ENCODE measurements around the gene MAP3K15. TPM values are rescaled to one million over a fixed set of nuclear protein-coding genes. Genes with fewer than 3 reads are reported as not detected.

Gene MAP3K15
- polyA plus RNA-seq, 1 donor (not counting 4 experiments of a cell fraction or from before 2014, with no cell fraction given): 0.03 TPM

- no peaks in the 10 kb centered on the region for H3K79me2 ChIP-seq (ENCODE audit: control insufficient read depth, insufficient read depth, low read length)
- FAIRE-seq: no peak
- DNase-seq (ENCODE audit: low read depth, low spot score): no peak
- H3K4me2 ChIP-seq (ENCODE audit: control insufficient read depth, extremely low read depth, insufficient read depth, low read depth, low read length): no peak overlapping the region
- no peak overlapping the region for H3K27ac ChIP-seq (ENCODE audit: control insufficient read depth, insufficient read depth, low read length)
- H3K9ac ChIP-seq (ENCODE audit: control insufficient read depth, extremely low read depth, insufficient read depth, low read length): no peak overlapping the region
- no peaks in the 10 kb centered on the region for H3K27me3 ChIP-seq (ENCODE audit: control insufficient read depth, extremely low read depth, insufficient read depth, low read length)
- H3K4me3 ChIP-seq (ENCODE audit: control insufficient read depth in 2 of 3, extremely low read depth in 1 of 3, insufficient read depth in 2 of 3, low read depth in 1 of 3, low read length in 3 of 3): no peak overlapping the region
- no peaks in the 10 kb centered on the region for H3K9me3 ChIP-seq (ENCODE audit: control insufficient read depth, low read depth, low read length)
- H3K9me1 ChIP-seq (ENCODE audit: control insufficient read depth, extremely low read depth, insufficient read depth, low read length): no peaks in the 10 kb centered on the region
- TF ChIP-seq CTCF (optimal IDR thresholded peaks at IDR 0.05 in 1 of 3, IDR thresholded peaks at IDR 0.05 in 1 of 3, conservative IDR thresholded peaks at IDR 0.05 in 1 of 3; ENCODE audit: extremely low read depth in 1 of 3, insufficient read depth in 2 of 3, low read length in 3 of 3) (no peak), EZH2 (IDR thresholded peaks at IDR 0.05; ENCODE audit: low read length) (no peak)
- H3K4me1 ChIP-seq (ENCODE audit: control insufficient read depth, extremely low read depth, insufficient read depth, low read length): no peaks in the 10 kb centered on the region
- no peaks in the 10 kb centered on the region for H4K20me1 ChIP-seq (ENCODE audit: control insufficient read depth, extremely low read depth, insufficient read depth, low read length)
- peaks cover 0 to under 1% of the 10 kb centered on the region in 2 experiments for H3K36me3 ChIP-seq (ENCODE audit: control insufficient read depth in 2 of 2, extremely low read depth in 1 of 2, insufficient read depth in 2 of 2, low read length in 2 of 2)
- dilution Hi-C loops (cut with MboI; ENCODE audit: extremely low pct_ligation_motif_present, low sequenced_read_pairs): no loop called here
- no peak overlapping the region for H2AFZ ChIP-seq (ENCODE audit: control insufficient read depth, low read length)
Observed at GRCh38 chrX:19541196-19541595, 25.9 kb upstream of the MAP3K15 start.

DNA sequence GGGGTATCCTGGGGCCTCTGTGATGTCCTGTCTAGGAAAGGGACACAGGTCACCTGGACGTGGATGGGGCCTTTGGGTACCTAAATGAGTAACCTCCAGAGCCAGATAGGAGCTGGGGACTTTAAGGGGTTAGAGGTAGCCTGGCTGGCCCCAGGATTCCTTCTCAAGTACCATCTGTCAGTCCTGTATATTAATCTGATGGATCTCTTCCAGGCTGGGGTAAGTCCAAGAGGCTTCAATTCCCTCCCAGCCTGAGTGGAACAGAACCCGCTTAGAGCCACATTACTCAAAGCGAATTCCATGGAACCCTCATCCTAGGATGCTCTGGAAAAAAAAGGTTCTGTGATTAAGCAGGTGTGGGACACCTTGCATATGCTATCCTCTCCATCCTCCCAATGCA is 24.8 kb upstream of the MAP3K15 start:
- Histone ChIP-seq H3K4me1 (ENCODE audit: control insufficient read depth, extremely low read depth, insufficient read depth, low read length) (no peaks in the 10 kb centered on the region), H3K9me3 (ENCODE audit: control insufficient read depth, low read depth, low read length) (no peaks in the 10 kb centered on the region), H3K79me2 (ENCODE audit: control insufficient read depth, insufficient read depth, low read length) (no peaks in the 10 kb centered on the region), H3K9me1 (ENCODE audit: control insufficient read depth, extremely low read depth, insufficient read depth, low read length) (no peaks in the 10 kb centered on the region), H3K36me3 (ENCODE audit: control insufficient read depth in 2 of 2, extremely low read depth in 1 of 2, insufficient read depth in 2 of 2, low read length in 2 of 2) (peaks cover 0 to 1% of the 10 kb centered on the region in 2 experiments), H4K20me1 (ENCODE audit: control insufficient read depth, extremely low read depth, insufficient read depth, low read length) (no peaks in the 10 kb centered on the region), H3K4me2 (ENCODE audit: control insufficient read depth, extremely low read depth, insufficient read depth, low read depth, low read length) (no peak overlapping the region), H3K4me3 (ENCODE audit: control insufficient read depth in 2 of 3, extremely low read depth in 1 of 3, insufficient read depth in 2 of 3, low read depth in 1 of 3, low read length in 3 of 3) (no peak overlapping the region), H3K27me3 (ENCODE audit: control insufficient read depth, extremely low read depth, insufficient read depth, low read length) (no peaks in the 10 kb centered on the region), H3K27ac (ENCODE audit: control insufficient read depth, insufficient read depth, low read length) (no peak overlapping the region), H3K9ac (ENCODE audit: control insufficient read depth, extremely low read depth, insufficient read depth, low read length) (no peak overlapping the region), H2AFZ (ENCODE audit: control insufficient read depth, low read length) (no peak overlapping the region)
- FAIRE-seq: no peak
- TF ChIP-seq EZH2 (IDR thresholded peaks at IDR 0.05; ENCODE audit: low read length) (no peak), CTCF (optimal IDR thresholded peaks at IDR 0.05 in 1 of 3, IDR thresholded peaks at IDR 0.05 in 1 of 3, conservative IDR thresholded peaks at IDR 0.05 in 1 of 3; ENCODE audit: extremely low read depth in 1 of 3, insufficient read depth in 2 of 3, low read length in 3 of 3) (no peak)
- dilution Hi-C loops (cut with MboI; ENCODE audit: extremely low pct_ligation_motif_present, low sequenced_read_pairs): no loop called here
- DNase-seq (ENCODE audit: low read depth, low spot score): no peak

All from keratinocyte (primary cell).